Mesenchymal stem cell (in vitro differentiated cells and primary cell): ENCODE data around the gene ATP2A3.

Experiments used
- DNase-seq: peaks from one replicate; pipeline ENCODE4 v3.0.0-alpha.2; 2013
- H2AFZ ChIP-seq: one replicate; pipeline ENCODE4 v1.6.1; 2013; ENCODE audit warnings: low read depth, mild to moderate bottlenecking, control low read depth, inconsistent platforms, low read length, moderate library complexity
- H2AK5ac ChIP-seq: 2 replicates; pipeline ENCODE4 v1.6.1; 2013; ENCODE audit warnings: low read length, moderate library complexity, mild to moderate bottlenecking, inconsistent platforms; ENCODE audit not compliant: severe bottlenecking
- H2BK120ac ChIP-seq: one replicate; pipeline ENCODE4 v1.6.1; 2013; ENCODE audit warnings: low read depth, mild to moderate bottlenecking, inconsistent platforms, low read length, moderate library complexity
- H2BK12ac ChIP-seq, 2 experiments: one replicate each; pipeline ENCODE4 v1.6.1; 2013; ENCODE audit warnings: inconsistent platforms in 2 of 2, low read length in 2 of 2, mild to moderate bottlenecking in 2 of 2, moderate library complexity in 2 of 2, control low read depth in 1 of 2
- H2BK15ac ChIP-seq: one replicate; pipeline ENCODE4 v1.6.1; 2013; ENCODE audit warnings: mild to moderate bottlenecking, low read depth, inconsistent platforms; ENCODE audit not compliant: poor library complexity, severe bottlenecking
- H2BK5ac ChIP-seq: 2 replicates; pipeline ENCODE4 v1.6.1; 2013; ENCODE audit warnings: low read depth, mild to moderate bottlenecking, low read length, control low read depth, inconsistent platforms; ENCODE audit not compliant: poor library complexity, severe bottlenecking
- H3K14ac ChIP-seq, 2 experiments: one replicate each; pipeline ENCODE4 v1.6.1; 2013; ENCODE audit warnings: inconsistent platforms in 2 of 2, low read length in 2 of 2, control low read depth in 1 of 2, mild to moderate bottlenecking in 1 of 2, moderate library complexity in 1 of 2
- H3K18ac ChIP-seq, 2 experiments: one replicate each; pipeline ENCODE4 v1.6.1; 2013; ENCODE audit warnings: inconsistent platforms in 2 of 2, low read length in 2 of 2, control low read depth in 1 of 2, low read depth in 1 of 2, mild to moderate bottlenecking in 1 of 2
- H3K23ac ChIP-seq, 2 experiments: one replicate each; pipeline ENCODE4 v1.6.1; 2013; ENCODE audit warnings: inconsistent platforms in 2 of 2, low read length in 2 of 2, mild to moderate bottlenecking in 2 of 2, moderate library complexity in 2 of 2, control low read depth in 1 of 2
- H3K27ac ChIP-seq: 2 replicates; pipeline ENCODE4 v1.5.1; 2013; ENCODE audit warnings: mild to moderate bottlenecking, moderate library complexity, low read length, control low read depth, inconsistent platforms; ENCODE audit not compliant: poor library complexity, severe bottlenecking
- H3K27me3 ChIP-seq, 2 experiments: 2 replicates each; pipeline versions ENCODE4 v1.6.1 to v1.7.0; 2013; ENCODE audit warnings: low read length in 2 of 2, mild to moderate bottlenecking in 2 of 2, moderate library complexity in 2 of 2, control low read depth in 1 of 2, inconsistent platforms in 1 of 2; ENCODE audit not compliant: control insufficient read depth in 1 of 2, insufficient read depth in 1 of 2
- H3K36me3 ChIP-seq, 2 experiments: 2 replicates each; pipeline versions ENCODE4 v1.6.1 to v1.7.0; 2013; ENCODE audit warnings: low read length in 2 of 2, control low read depth in 1 of 2, inconsistent platforms in 1 of 2, low read depth in 1 of 2, mild to moderate bottlenecking in 1 of 2; ENCODE audit not compliant: insufficient read depth in 2 of 2, control insufficient read depth in 1 of 2
- H3K4ac ChIP-seq, 2 experiments: one replicate each; pipeline ENCODE4 v1.6.1; 2013; ENCODE audit warnings: inconsistent platforms in 2 of 2, low read length in 2 of 2, mild to moderate bottlenecking in 2 of 2, moderate library complexity in 2 of 2, control low read depth in 1 of 2, low read depth in 1 of 2
- H3K4me1 ChIP-seq: 2 replicates; pipeline ENCODE4 v1.6.1; 2013; ENCODE audit warnings: low read depth, low read length, control low read depth; ENCODE audit not compliant: control insufficient read depth, insufficient read depth
- H3K4me2 ChIP-seq: 2 replicates; pipeline ENCODE4 v1.6.1; 2013; ENCODE audit warnings: low read length, mild to moderate bottlenecking, inconsistent platforms; ENCODE audit not compliant: poor library complexity, severe bottlenecking
- H3K4me3 ChIP-seq, 2 experiments: 2 replicates each; pipeline versions ENCODE4 v1.5.1 to v1.7.0; 2013; ENCODE audit warnings: low read length in 2 of 2, mild to moderate bottlenecking in 2 of 2, control low read depth in 1 of 2, low read depth in 1 of 2; ENCODE audit not compliant: insufficient read depth in 1 of 2
- H3K79me1 ChIP-seq: replicated peaks from 2 replicates; pipeline ENCODE4 v1.6.1; 2013; ENCODE audit warnings: mild to moderate bottlenecking, control low read depth, low read length, inconsistent platforms; ENCODE audit not compliant: poor library complexity, severe bottlenecking
- H3K9ac ChIP-seq: 2 replicates; pipeline ENCODE4 v1.7.0; 2013; ENCODE audit warnings: mild to moderate bottlenecking, low read length, moderate library complexity
- H3K9me3 ChIP-seq: 2 replicates; pipeline ENCODE4 v1.7.0; 2013; ENCODE audit warnings: mild to moderate bottlenecking, low read length; ENCODE audit not compliant: control insufficient read depth
- H4K8ac ChIP-seq: one replicate; pipeline ENCODE4 v1.6.1; 2013; ENCODE audit warnings: inconsistent platforms, mild to moderate bottlenecking, low read length, moderate library complexity
- H4K91ac ChIP-seq: one replicate; pipeline ENCODE4 v1.6.1; 2013; ENCODE audit warnings: mild to moderate bottlenecking, low read length, inconsistent platforms
- WGBS: methylation state at CpG from one replicate; pipeline ENCODE4 v1.1.7; 2013; ENCODE audit warnings: mixed read lengths; 5-methylcytosine and 5-hydroxymethylcytosine counted together

ATP2A3 gene

DNA sequence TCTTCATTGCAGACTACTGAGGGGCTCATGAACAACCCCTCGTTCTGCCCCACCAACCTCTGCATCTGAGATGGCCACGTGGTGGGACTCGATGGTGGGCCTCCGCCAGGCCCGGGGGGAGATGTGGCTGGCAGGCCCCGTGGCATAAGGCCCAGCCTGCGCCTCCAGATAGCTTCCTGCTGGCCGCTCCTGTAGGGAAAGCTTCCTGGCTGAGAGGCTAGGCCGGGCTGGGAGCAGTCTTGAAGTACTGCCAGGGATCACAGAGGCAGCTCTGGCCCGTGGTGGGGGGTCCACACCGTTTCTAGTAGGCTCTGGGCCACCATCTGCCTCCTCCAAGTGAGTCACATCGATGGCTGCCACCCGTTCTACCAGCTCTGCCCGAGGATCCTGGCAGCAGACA, 79.0 kb downstream of the ATP2A3 start:
- H3K23ac ChIP-seq, result no peak overlapping the region
- H3K27me3 ChIP-seq, result no peaks in the 10 kb centered on the region
- no peak overlapping the region for H3K4me3 ChIP-seq
- peak overlapping the region; percentile 53 for H4K91ac ChIP-seq
- H3K4ac ChIP-seq, result no peak overlapping the region
- H2BK15ac ChIP-seq, result no peak overlapping the region
- no peaks in the 10 kb centered on the region for H3K9me3 ChIP-seq
- peak overlapping the region in 1 of 2 experiments; percentile 11 for H2BK12ac ChIP-seq
- peak overlapping the region; percentile 49 for H2AK5ac ChIP-seq
- 95% methylated on average over 14 of the region's 14 CpGs for WGBS
- no peak overlapping the region for H3K14ac ChIP-seq
- H4K8ac ChIP-seq, result no peak overlapping the region
- no peak overlapping the region for H2BK120ac ChIP-seq
- H3K36me3 ChIP-seq, result peaks cover 45 to 50% of the 10 kb centered on the region in 2 experiments
- H2AFZ ChIP-seq, result no peak overlapping the region
- H3K4me2 ChIP-seq, result peak overlapping the region; percentile 1
- H3K27ac ChIP-seq, result peak overlapping the region; percentile 63
- peaks cover 64% of the 10 kb centered on the region for H3K4me1 ChIP-seq
- no peak overlapping the region for H2BK5ac ChIP-seq
- H3K18ac ChIP-seq, result peak overlapping the region in 1 of 2 experiments; percentile 59
- peaks cover 9% of the 10 kb centered on the region for H3K79me1 ChIP-seq
- peak overlapping the region; percentile 68 for H3K9ac ChIP-seq
- DNase-seq, result no peak

GRCh38 chr17:3884188-3884587, 80.0 kb downstream of the ATP2A3 start:
- Histone ChIP-seq H3K14ac (no peak overlapping the region), H3K9ac (no peak overlapping the region), H2BK120ac (no peak overlapping the region), H2AFZ (no peak overlapping the region), H4K8ac (no peak overlapping the region), H3K36me3 (peaks cover 45 to 58% of the 10 kb centered on the region in 2 experiments), H3K4ac (no peak overlapping the region), H3K4me1 (peaks cover 64% of the 10 kb centered on the region), H3K9me3 (no peaks in the 10 kb centered on the region), H3K79me1 (peaks cover 9% of the 10 kb centered on the region), H3K23ac (no peak overlapping the region), H3K27me3 (no peaks in the 10 kb centered on the region), H3K4me2 (no peak overlapping the region), H2BK5ac (no peak overlapping the region), H2AK5ac (peak overlapping the region; percentile 12), H4K91ac (no peak overlapping the region), H2BK15ac (peak overlapping the region; percentile 26), H3K4me3 (no peak overlapping the region), H2BK12ac (no peak overlapping the region), H3K27ac (no peak overlapping the region), H3K18ac (no peak overlapping the region)
- WGBS, result over 99% methylated on average over 12 of the region's 12 CpGs
- DNase-seq, result no peak

GRCh38 chr17:3882276-3882675, 82.0 kb downstream of the ATP2A3 start:
- 80% methylated on average over 4 of the region's 4 CpGs for WGBS
- Histone ChIP-seq H3K4me2 (no peak overlapping the region), H4K91ac (no peak overlapping the region), H3K18ac (no peak overlapping the region), H3K9ac (no peak overlapping the region), H3K23ac (no peak overlapping the region), H3K4ac (no peak overlapping the region), H3K27ac (no peak overlapping the region), H2BK15ac (no peak overlapping the region), H3K9me3 (no peaks in the 10 kb centered on the region), H2AK5ac (no peak overlapping the region), H3K79me1 (peaks cover 9% of the 10 kb centered on the region), H3K36me3 (peaks cover 53 to 57% of the 10 kb centered on the region in 2 experiments), H3K27me3 (no peaks in the 10 kb centered on the region), H4K8ac (no peak overlapping the region), H3K4me3 (no peak overlapping the region), H3K14ac (no peak overlapping the region), H3K4me1 (peaks cover 48% of the 10 kb centered on the region), H2BK12ac (no peak overlapping the region), H2AFZ (no peak overlapping the region), H2BK5ac (no peak overlapping the region), H2BK120ac (no peak overlapping the region)
- no peak for DNase-seq

GRCh38 chr17:3880983-3881382, 83.3 kb downstream of the ATP2A3 start:
- H4K91ac ChIP-seq, result no peak overlapping the region
- WGBS, result 97% methylated on average over 7 of the region's 7 CpGs

More at GRCh38 chr17:3880983-3881382, 83.3 kb downstream of the ATP2A3 start:
- H3K4me3 ChIP-seq, result no peak overlapping the region
- H3K4me1 ChIP-seq, result peaks cover 36% of the 10 kb centered on the region
- H2BK5ac ChIP-seq, result no peak overlapping the region
- H3K27me3 ChIP-seq, result no peaks in the 10 kb centered on the region
- H3K36me3 ChIP-seq, result peaks cover 63 to 65% of the 10 kb centered on the region in 2 experiments
- H2BK120ac ChIP-seq, result no peak overlapping the region
- no peak overlapping the region for H3K4me2 ChIP-seq
- no peak overlapping the region for H2AK5ac ChIP-seq
- H3K27ac ChIP-seq, result no peak overlapping the region
- no peak overlapping the region for H3K9ac ChIP-seq
- no peak overlapping the region for H3K14ac ChIP-seq
- H2BK15ac ChIP-seq, result no peak overlapping the region
- no peak overlapping the region for H2BK12ac ChIP-seq
- no peak overlapping the region for H4K8ac ChIP-seq
- no peak for DNase-seq
- no peak overlapping the region for H3K23ac ChIP-seq
- no peaks in the 10 kb centered on the region for H3K9me3 ChIP-seq
- no peak overlapping the region for H3K4ac ChIP-seq
- no peak overlapping the region for H3K18ac ChIP-seq
- H2AFZ ChIP-seq, result no peak overlapping the region
- H3K79me1 ChIP-seq, result peaks cover 10% of the 10 kb centered on the region
